SKM-1 treated with dmso at 0.1 percent for 144 hours (cell line): ENCODE measurements around the gene ALPL.

ENCODE experiments used
- DNase-seq: peaks from one replicate; lab custom pipeline; 2025; ENCODE audit not compliant: unreplicated experiment; lab: John Stamatoyannopoulos, UW

Gene ALPL

DNA sequence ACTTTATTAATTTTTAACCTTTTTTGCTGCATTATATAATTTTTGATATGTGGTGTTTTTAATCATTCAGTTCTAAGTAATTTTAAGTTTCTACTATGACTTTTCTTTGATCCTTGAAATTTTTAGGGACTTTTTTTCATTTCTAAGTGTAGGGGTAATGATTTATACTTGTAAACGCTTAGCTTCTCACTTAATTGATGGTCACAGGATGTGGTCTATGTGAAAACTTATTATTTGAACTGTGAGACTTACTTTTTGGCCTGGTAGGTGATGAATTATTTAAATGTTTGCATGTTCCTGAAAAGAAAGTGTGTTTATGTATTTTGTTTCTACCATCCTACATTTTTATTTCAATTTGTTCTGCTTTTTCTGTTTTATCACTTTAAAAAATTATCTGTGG, 17.2 kb downstream of the ALPL start:
- DNase-seq: no peak

- no peak for DNase-seq
Observed at GRCh38 chr1:21530368-21531016, 21.3 kb downstream of the ALPL start.

DNA sequence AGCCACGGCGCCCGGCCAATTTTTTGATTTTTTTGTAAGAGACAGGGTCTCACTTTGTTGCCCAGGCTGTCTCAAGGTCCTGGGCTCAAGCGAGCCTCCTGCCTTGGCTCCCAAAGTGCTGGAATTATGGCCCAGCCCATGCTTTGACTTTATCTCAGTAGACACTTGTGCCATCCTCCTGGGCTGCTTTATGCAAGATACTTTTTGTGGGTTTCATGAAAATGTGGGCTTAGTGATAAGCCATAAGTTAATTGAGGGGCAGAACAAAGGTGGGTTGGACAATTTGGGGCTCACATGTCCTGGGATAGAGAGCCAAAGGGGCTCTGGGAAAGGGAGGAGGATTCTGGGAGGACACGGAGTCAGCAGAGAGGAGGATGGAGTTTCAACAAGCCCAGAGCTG, 22.0 kb downstream of the ALPL start:
- DNase-seq: no peak

- no peak for DNase-seq
Observed at GRCh38 chr1:21532496-21532895, 23.3 kb downstream of the ALPL start.

- no peak for DNase-seq
Observed at GRCh38 chr1:21532992-21533534, 23.8 kb downstream of the ALPL start.

DNA sequence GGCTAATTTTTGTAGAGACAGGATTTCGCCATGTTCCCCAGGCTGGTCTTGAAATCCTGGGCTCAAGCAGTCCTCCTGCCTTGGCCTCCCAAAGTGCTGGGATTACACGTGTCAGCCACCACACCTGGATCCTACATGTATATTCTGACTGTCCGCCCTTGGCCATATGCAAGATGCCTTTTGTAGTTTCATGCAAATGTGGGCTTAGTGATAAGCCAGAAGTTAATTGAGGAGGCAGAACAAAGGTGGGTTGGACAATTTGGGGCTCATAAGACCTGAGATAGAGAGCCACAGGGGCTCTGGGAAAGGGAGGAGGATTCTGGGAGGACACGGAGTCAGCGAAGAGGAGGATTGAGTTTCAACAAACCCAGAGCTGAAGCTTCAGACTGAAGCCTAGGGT, 24.9 kb downstream of the ALPL start:
- DNase-seq: no peak

DNA sequence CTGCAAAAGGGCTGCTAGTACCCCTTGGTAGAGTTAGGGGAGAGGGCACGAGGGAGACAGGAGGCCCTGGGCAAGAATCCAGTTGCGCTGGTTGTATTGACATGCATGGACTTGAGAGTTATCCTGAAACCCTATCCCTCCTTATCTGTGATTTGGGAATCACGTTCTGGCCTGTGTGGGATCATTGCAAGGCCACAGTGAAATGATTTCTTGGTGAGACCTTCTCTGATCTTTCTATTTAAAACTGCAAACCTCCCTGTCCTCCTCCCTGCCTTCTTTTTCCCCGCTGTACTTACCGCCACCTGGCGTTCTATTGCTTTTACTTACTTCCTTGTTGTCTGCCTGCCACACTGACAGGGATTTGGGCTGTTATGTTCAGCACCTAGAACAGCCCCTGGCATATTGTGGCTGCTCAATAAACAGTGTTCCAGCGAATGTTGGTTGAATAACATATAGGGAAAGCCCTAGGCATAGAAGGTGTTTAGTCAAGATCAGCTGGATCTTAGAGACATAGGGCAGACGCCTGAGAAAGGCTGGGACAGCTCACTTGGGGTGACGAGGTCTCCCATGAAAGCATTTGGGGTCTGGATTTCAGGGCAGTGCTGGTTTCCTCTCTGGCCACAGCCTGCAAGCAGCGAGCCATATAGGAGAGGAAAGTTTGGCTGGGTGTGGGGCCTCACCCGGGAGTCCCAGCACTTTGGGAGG, 25.6 kb downstream of the ALPL start:
- no peak for DNase-seq

GRCh38 chr1:21536218-21536617, 27.0 kb downstream of the ALPL start:
- no peak for DNase-seq

GRCh38 chr1:21537511-21537931, 28.3 kb downstream of the ALPL start:
- no peak for DNase-seq

GRCh38 chr1:21537932-21538630, 28.9 kb downstream of the ALPL start:
- DNase-seq: no peak

DNA sequence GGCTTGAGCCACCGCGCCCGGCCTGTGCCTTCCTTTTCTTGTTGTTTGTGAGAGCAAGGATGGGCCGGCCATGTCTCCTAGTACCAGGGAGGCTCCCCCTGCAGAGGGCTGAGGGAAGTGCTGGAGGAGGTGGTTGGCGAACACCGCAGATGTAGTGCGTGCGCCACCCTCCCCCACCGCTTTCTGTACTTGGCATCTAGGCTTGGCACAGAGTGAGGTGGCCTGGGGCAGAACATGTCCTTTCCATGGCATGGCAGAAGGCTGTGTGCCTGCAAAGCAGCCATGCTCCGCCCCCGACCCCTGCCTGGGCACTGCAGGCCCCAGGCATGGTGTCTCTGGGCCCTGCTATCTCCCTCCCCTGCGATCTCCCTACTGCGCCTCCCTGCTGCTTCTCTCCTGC, 30.7 kb downstream of the ALPL start:
- no peak for DNase-seq

DNA sequence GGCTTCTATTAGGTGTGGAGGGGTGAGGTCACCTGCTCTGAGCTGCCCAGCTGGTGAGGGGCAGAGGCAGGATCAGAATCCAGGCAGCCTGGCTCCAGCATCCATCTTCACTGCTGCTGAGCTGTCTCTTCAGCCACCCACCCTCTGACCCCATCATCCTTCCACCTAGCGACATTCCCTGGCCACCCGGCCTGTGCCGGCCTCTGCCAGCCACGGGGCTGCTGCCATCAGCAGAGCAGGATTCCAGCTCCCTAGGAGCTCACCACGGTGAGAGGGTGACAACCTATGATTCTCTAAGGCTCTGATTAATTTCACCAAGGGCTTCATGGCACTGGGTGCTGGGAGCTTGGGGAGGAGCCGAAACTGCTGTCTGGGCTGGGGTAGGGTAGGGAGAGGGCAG, 32.1 kb downstream of the ALPL start:
- DNase-seq: no peak

DNA sequence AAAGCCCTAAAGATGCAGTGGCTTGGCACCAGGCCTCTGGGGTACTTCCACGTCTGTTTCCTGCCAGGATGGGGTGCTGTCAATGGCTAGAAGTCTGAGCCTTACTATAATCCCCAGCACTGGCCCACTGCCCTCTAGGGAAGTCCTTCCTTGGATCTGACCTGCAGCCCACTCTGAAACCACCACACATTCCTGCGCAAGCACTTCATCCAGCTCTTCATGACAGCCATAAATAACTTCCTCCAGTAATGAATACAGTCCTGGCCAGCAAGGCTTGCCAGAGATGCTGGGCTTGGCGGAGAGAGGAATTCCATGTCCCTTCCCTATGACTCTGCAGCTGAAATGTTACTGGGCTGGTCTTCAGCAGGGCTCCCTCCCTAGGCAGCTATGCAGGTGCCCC, 32.6 kb downstream of the ALPL start:
- DNase-seq: no peak

DNA sequence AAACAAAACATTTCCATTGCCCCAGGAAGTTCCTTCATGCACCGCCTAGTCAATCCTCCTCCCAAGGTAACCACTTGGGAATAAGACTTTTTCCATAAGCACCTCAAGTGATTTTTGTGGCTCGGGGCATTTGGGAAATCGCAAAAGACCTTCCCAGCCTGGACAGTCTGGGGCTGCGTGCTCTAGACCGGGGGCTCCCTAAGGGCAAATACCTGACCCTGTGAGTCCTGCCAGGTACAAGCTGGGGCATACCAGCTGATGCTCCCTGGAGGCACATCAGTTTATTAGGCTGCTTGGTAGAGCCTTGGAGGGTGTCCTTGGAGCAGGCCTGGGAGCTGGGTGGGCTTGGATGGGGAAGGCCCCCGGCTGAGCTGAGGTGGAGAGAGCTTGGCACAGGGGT, 34.4 kb downstream of the ALPL start:
- no peak for DNase-seq

GRCh38 chr1:21544095-21544494, 34.9 kb downstream of the ALPL start:
- no peak for DNase-seq

- no peak for DNase-seq
Observed at GRCh38 chr1:21546122-21546825, 37.1 kb downstream of the ALPL start.

DNA sequence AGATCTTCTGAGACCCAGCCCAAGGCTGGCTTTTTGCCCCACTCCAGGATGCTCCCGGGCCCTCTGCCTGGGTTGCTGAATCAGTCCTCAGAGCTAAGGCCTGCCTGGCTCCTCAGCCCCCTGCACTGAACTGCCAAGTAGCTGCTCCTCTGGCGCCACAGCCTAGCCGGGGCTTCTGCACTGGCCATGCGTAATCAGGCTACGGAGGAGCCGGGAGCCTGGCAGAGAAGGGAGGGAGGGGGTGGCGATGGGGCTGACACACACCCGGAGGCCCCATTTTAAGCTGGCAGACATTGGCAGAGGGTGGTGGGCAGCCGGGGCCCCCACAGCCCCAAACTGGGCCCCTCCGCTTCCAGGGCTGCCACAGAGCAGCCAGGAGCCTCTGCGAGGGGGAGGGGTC, 38.7 kb downstream of the ALPL start:
- DNase-seq: no peak

GRCh38 chr1:21550097-21550496, 40.9 kb downstream of the ALPL start:
- DNase-seq: no peak

GRCh38 chr1:21550866-21551475, 41.7 kb downstream of the ALPL start:
- no peak for DNase-seq

DNA sequence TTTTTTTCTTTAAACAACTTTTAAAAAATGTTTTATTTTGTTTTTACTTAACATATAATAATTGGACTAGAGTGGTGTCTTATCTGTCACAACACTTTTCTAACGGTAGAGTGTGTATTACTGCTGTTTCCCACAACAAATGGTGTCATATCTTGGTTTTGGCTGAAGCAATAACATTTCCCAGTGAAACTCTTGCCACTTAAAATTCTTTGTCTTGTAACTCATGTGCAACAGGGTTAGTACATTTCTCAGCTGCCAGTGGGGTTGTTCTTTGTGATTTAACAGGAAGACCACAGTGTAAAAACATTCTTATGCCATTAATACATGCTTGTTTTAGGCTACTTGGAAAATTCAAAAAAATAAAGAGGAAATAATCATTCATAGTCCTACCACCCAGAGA, 43.5 kb downstream of the ALPL start:
- no peak for DNase-seq
